ENCODE results near the gene CDH26. TPM values are rescaled to one million over a fixed set of nuclear protein-coding genes. Genes with fewer than 3 reads are reported as not detected.
A peak's percentile ranks its signal among the peaks of the same experiment; 100 is the strongest.

CDH26 gene
- total and polyA plus RNA-seq, 2 of the 13 experiments (the other 11 are each of a cell fraction or from before 2014, with no cell fraction given), result 0.40 to 1.1 TPM

DNA sequence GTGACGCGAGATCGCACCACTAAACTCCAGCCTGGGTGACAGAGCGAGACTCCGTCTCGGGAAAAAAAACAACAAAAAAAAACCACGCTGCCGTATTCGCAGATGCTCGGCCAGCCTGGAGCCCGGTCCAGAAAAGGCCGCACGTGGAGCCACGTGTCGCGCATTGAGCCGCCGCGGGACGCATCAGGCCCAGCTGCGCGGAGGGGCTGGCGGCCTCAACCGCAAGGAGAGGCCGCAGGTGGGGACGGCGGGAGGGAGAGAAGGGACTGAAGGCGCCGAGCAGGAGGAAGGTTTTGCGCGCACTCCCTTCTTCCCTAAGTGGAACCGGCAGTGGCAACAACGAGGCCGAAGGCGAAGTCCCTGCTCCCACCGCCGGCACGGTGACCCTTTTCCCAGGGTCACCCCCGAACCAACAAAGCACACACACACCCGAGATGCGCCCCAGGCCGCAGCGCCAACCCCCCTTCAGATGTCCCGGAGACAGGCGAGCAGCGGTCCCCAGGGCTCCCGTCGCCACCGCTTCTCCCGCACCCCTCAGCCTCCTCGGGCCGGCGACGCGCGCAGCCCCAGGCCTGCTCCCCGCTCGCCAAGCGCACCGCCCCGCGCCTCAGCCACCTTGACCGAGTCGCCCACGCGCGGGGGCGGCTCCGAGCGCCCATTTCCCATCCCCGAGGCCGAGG is 25.5 kb upstream of the CDH26 start (continued):
- TF ChIP-seq ZNF615 (CRISPR knock-in tag; IDR thresholded peaks at IDR 0.05; ENCODE audit: borderline replicate concordance) (no peak), SRSF1 (optimal IDR thresholded peaks at IDR 0.05; ENCODE audit: low read depth, low read length) (no peak), ZSCAN21 (CRISPR knock-in tag; IDR thresholded peaks at IDR 0.05; ENCODE audit: borderline replicate concordance) (no peak), RFX5 (IDR thresholded peaks at IDR 0.05; ENCODE audit: low read depth, low read length) (no peak)

- Histone ChIP-seq H3K36me3 (replicated peaks in 1 of 2; ENCODE audit: control insufficient read depth in 1 of 2, insufficient read depth in 2 of 2, low read length in 2 of 2) (no peaks in the 10 kb centered on the region), H3K4me3 (replicated peaks in 1 of 3; ENCODE audit: insufficient read depth in 1 of 3, low read depth in 2 of 3, low read length in 3 of 3) (peak within 1 kb of the TSS in 2 of 3 experiments; percentile 45 to 67; a peak in 3 of 6 replicates), H3K79me2 (ENCODE audit: insufficient read depth, low read length) (no peaks in the 10 kb centered on the region), H3K9me3 (ENCODE audit: low read length) (no peaks in the 10 kb centered on the region), H3K27me3 (ENCODE audit: control insufficient read depth in 1 of 2, insufficient read depth in 2 of 2, low read length in 2 of 2) (no peaks in the 10 kb centered on the region), H3K9ac (ENCODE audit: insufficient read depth, low read depth, low read length) (no peak within 1 kb of the TSS), H3K27ac (ENCODE audit: extremely low read length, insufficient read depth, low read length) (no peak within 1 kb of the TSS), H2AFZ (ENCODE audit: low read length) (no peak within 1 kb of the TSS), H3K4me1 (ENCODE audit: insufficient read depth, low read length) (peaks cover 5% of the 10 kb centered on the region), H3K4me2 (ENCODE audit: low read depth, low read length) (peak within 1 kb of the TSS; percentile 70), H4K20me1 (ENCODE audit: insufficient read depth, low read length) (no peaks in the 10 kb centered on the region)
- ChIA-PET POLR2A (no interaction called here), CTCF (ENCODE audit: low intra/inter-chr PET ratio, low total read pairs) (interaction anchor here (1.4 to 1.5 kb wide), 2 partner anchors 16 to 22 kb away, joined by 5 to 8 read pairs; no protein-coding TSS in a partner anchor)
- no peak for FAIRE-seq
- BruUV-seq (replicated peaks), result no TSS peak
- in situ Hi-C loops (cut with HindIII; ENCODE audit: extremely low pct_ligation_motif_present, low pct_unique_long_range_greater_than_20kb), result no loop called here
- peak; percentile 5; the same call in 2 of the 3 replicates for ATAC-seq
- no peak for DNase-seq (ENCODE audit: low spot score)
- TF ChIP-seq HNRNPK (IDR thresholded peaks at IDR 0.05; ENCODE audit: low read depth, low read length, poor library complexity, severe bottlenecking), result peak; percentile 56
- no peak for TF ChIP-seq ZNF317 (CRISPR knock-in tag; IDR thresholded peaks at IDR 0.05)
- TF ChIP-seq RBFOX2 (IDR thresholded peaks at IDR 0.05; ENCODE audit: low read depth, low read length), result 0 out of 2 replicates have a peak, but pooled peaks have one; percentile 8
- intact Hi-C loops (cut with micrococcal nuclease; ENCODE audit: unreplicated experiment), result no loop called here
- 94% methylated on average over 65 of the region's 65 CpGs for WGBS (ENCODE audit: low lambda C conversion rate)
These were observed 24.9 kb upstream of the CDH26 start, which contains the start of gene SYCP2 for GRCh38 chr20:59933296-59933848. SYCP2 (minus strand) TSS chr20:59933637; CDS start chr20:59922413, 11,224 bp downstream.

Measured in HepG2 (cell line).